Upper lobe of left lung (tissue), 6 donors: ENCODE data around the gene COX18. TPM values are rescaled to one million over a fixed set of nuclear protein-coding genes. Genes with fewer than 3 reads are reported as not detected.

Experiments used
- ATAC-seq, 2 donors: fragments of 200-7000 bp; cut with Tn5 transposase; one replicate each; pipeline ENCODE4 v1.9.1; 2022; ENCODE audit warnings: mild to moderate bottlenecking in 2 of 2, moderate library complexity in 2 of 2; ENCODE audit not compliant: low FRiP score in 2 of 2
- DNase-seq, 2 donors: peaks; one replicate each; pipeline ENCODE4 v3.0.0-alpha.2; 2019 to 2020
- H3K27ac ChIP-seq, 4 donors: fragments of 200-600 bp; sonication (generic); one replicate each; pipeline ENCODE4 v1.5.1; 2016 to 2019
- H3K27me3 ChIP-seq, 4 donors: fragments of 200-600 bp; sonication (generic); one replicate each; pipeline ENCODE4 v1.5.1; 2017 to 2019
- H3K36me3 ChIP-seq, 4 donors: fragments of 200-600 bp; sonication (generic); one replicate each; pipeline ENCODE4 v1.5.1; 2016 to 2019
- H3K4me1 ChIP-seq, 4 donors: fragments of 200-600 bp; sonication (generic); one replicate each; pipeline ENCODE4 v1.5.1; 2018 to 2019
- H3K4me3 ChIP-seq, 4 donors: fragments of 200-600 bp; sonication (generic); one replicate each; pipeline ENCODE4 v1.5.1; 2017 to 2019; ENCODE audit warnings: mild to moderate bottlenecking in 2 of 4, moderate library complexity in 1 of 4
- H3K9me3 ChIP-seq, 4 donors: fragments of 200-600 bp; sonication (generic); one replicate each; pipeline ENCODE4 v1.5.1; 2018 to 2019
- CTCF ChIP-seq, 6 experiments: fragments of 450-650 bp in 4 of 6; fragments of 200-600 bp in 2 of 6; sonication (generic) in 2 of 6; IDR thresholded peaks; one replicate each; pipeline ENCODE4 v1.5.1; 2016 to 2019; ENCODE audit warnings: antibody characterized with exemption in 6 of 6
- EP300 ChIP-seq, 4 donors: sonication (generic); formaldehyde crosslinking; IDR thresholded peaks; one replicate each; pipeline ENCODE4 v1.5.1; 2017; ENCODE audit warnings: antibody characterized with exemption in 4 of 4, control low read depth in 2 of 4
- POLR2A ChIP-seq, 4 donors: fragments of 450-650 bp; IDR thresholded peaks; one replicate each; pipeline ENCODE4 v1.5.1; 2016 to 2017; ENCODE audit warnings: antibody characterized with exemption in 4 of 4, mild to moderate bottlenecking in 2 of 4
- POLR2AphosphoS5 ChIP-seq, 2 donors: sonication (generic); formaldehyde crosslinking; IDR thresholded peaks; one replicate each; pipeline ENCODE4 v1.5.1; 2017; ENCODE audit warnings: antibody characterized with exemption in 2 of 2
- WGBS, 2 donors: methylation state at CpG; one replicate each; pipeline ENCODE4 v1.1.5; 2017 to 2018; 5-methylcytosine and 5-hydroxymethylcytosine counted together
- total RNA-seq, 6 donors: library from RNA; depleted of rRNA in 4 of 6; stranded (reverse); fragments of >200 nt in 4 of 6; gene quantifications; one replicate each; pipeline versions ENCODE4 v1.1.0 to v1.2.1, GENCODE V29; 2016 to 2021
- donor health status: DM: no; HTN: no; CAD: no; lungs with moderate emphysema.
- donor health status: DM: no; HTN: yes; CAD: no; lungs with severe emphysema.

Gene COX18
- total RNA-seq, 6 donors from 2014 or later, result 11.3 to 22.2 (median 13.4) TPM

- DNase-seq, result no peak
- WGBS, 2 donors, result 44 to 55% methylated on average over 4 of the region's 4 CpGs
- TF ChIP-seq EP300 (IDR thresholded peaks at IDR 0.05) (no peak), POLR2A (IDR thresholded peaks at IDR 0.05) (no peak), POLR2AphosphoS5 (IDR thresholded peaks at IDR 0.05) (no peak), CTCF (IDR thresholded peaks at IDR 0.05) (no peak)
Observed at GRCh38 chr4:73067971-73068394, 1.5 kb downstream of the COX18 start.

DNA sequence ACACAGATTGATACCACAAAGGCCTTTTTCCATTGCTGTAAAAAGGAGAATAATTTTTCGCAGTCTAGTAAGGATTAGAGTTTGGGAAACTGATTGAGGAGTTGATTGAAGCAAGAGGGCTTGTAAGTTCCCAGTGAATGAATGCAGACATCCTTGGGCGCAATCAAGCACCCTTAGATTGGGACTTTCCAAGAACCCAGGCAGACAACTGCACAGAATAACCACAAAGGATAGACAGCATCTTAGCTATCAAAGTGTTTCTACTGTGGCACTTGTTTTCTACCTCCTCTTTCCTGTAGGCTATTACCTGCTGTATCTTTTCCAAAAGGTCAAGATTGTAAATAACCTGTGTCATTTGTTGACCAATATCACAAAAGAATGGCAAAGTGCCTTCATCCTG is 2.6 kb downstream of the COX18 start:
- no peak for DNase-seq
- ATAC-seq, result no peak
- H3K9me3 ChIP-seq, result no peaks in the 10 kb centered on the region
- H3K4me3 ChIP-seq, result no peak overlapping the region
- H3K36me3 ChIP-seq, result peaks cover 0 to 18% (median 8%) of the 10 kb centered on the region in 4 donors
- peaks cover 5 to 24% (median 11%) of the 10 kb centered on the region in 4 donors for H3K4me1 ChIP-seq
- TF ChIP-seq POLR2AphosphoS5 (IDR thresholded peaks at IDR 0.05) (no peak), POLR2A (IDR thresholded peaks at IDR 0.05) (no peak), CTCF (IDR thresholded peaks at IDR 0.05) (no peak), EP300 (IDR thresholded peaks at IDR 0.05) (no peak)
- peak overlapping the region in 1 of 4 donors; percentile 95 for H3K27ac ChIP-seq
- 83 to 95% methylated on average over 2 of the region's 2 CpGs for WGBS, 2 donors
- no peaks in the 10 kb centered on the region for H3K27me3 ChIP-seq

More at GRCh38 chr4:73067971-73068394, 1.5 kb downstream of the COX18 start:
- Histone ChIP-seq H3K4me3 (peak overlapping the region in 3 of 4 donors; percentile 72 to 88 (median 79)), H3K27me3 (no peaks in the 10 kb centered on the region), H3K36me3 (peaks cover 0 to 10% (median 4%) of the 10 kb centered on the region in 4 donors), H3K27ac (peak overlapping the region; percentile 95 to 98 (median 96)), H3K9me3 (no peaks in the 10 kb centered on the region), H3K4me1 (peaks cover 5 to 24% (median 11%) of the 10 kb centered on the region in 4 donors)
- no peak for ATAC-seq

DNA sequence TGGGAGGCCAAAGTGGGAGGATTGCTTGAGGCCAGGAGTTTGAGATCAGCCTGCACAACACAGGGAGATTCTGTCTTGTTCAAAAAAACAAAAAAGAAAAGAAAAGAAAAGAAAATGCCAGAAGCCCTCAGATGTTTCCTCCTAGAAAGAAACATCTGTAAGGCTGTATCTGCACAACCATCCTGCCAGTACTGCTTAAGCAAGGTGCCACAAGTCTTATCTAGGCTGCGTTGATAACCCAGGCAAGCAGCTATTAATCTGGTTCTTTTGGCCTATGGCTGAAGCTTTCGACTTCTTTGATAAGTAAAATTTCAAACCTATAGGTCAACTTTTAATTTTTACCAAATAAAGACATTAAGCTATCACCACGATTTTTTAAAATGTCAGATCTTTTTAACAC is 3.1 kb downstream of the COX18 start:
- H3K27ac ChIP-seq, result no peak overlapping the region
- H3K36me3 ChIP-seq, result peaks cover 0 to 22% (median 9%) of the 10 kb centered on the region in 4 donors
- H3K4me1 ChIP-seq, result peaks cover 5 to 24% (median 11%) of the 10 kb centered on the region in 4 donors
- H3K27me3 ChIP-seq, result no peaks in the 10 kb centered on the region
- no peaks in the 10 kb centered on the region for H3K9me3 ChIP-seq
- 88 to 93% methylated on average over 3 of the region's 3 CpGs for WGBS, 2 donors
- no peak for TF ChIP-seq POLR2A (IDR thresholded peaks at IDR 0.05)
- no peak for TF ChIP-seq CTCF (IDR thresholded peaks at IDR 0.05)
- no peak for TF ChIP-seq POLR2AphosphoS5 (IDR thresholded peaks at IDR 0.05)
- TF ChIP-seq EP300 (IDR thresholded peaks at IDR 0.05), result no peak
- no peak overlapping the region for H3K4me3 ChIP-seq
- ATAC-seq, result no peak
- DNase-seq, result no peak

- 69 to 82% methylated on average over 4 of the region's 4 CpGs for WGBS, 2 donors
- Histone ChIP-seq H3K27ac (no peak overlapping the region), H3K27me3 (no peaks in the 10 kb centered on the region), H3K4me3 (no peak overlapping the region), H3K9me3 (no peaks in the 10 kb centered on the region), H3K4me1 (peaks cover 5 to 17% (median 9%) of the 10 kb centered on the region in 4 donors), H3K36me3 (peaks cover 0 to 41% (median 18%) of the 10 kb centered on the region in 4 donors)
- no peak for TF ChIP-seq POLR2AphosphoS5 (IDR thresholded peaks at IDR 0.05)
- TF ChIP-seq CTCF (IDR thresholded peaks at IDR 0.05), result no peak
- TF ChIP-seq POLR2A (IDR thresholded peaks at IDR 0.05), result no peak
- no peak for TF ChIP-seq EP300 (IDR thresholded peaks at IDR 0.05)
- DNase-seq, result no peak
- no peak for ATAC-seq
Observed at GRCh38 chr4:73064536-73064935, 5.0 kb downstream of the COX18 start.
